Keratinocyte (primary cell): ENCODE results near the gene HNRNPUL2. TPM values are rescaled to one million over a fixed set of nuclear protein-coding genes. Genes with fewer than 3 reads are reported as not detected.

Experiments
- DNase-seq: peaks from one replicate; pipeline ENCODE4 v3.0.0-alpha.2; 2011; ENCODE audit warnings: low read depth, missing footprints, low spot score
- FAIRE-seq: peaks from 2 replicates; lab custom pipeline; 2011; peaks lifted over from hg19 to GRCh38; lab: Jason Lieb, UNC
- H2AFZ ChIP-seq: 2 replicates; pipeline ENCODE4 v1.6.0; 2012; ENCODE audit warnings: low read length, control low read depth, inconsistent platforms; ENCODE audit not compliant: control insufficient read depth
- H3K27ac ChIP-seq: 2 replicates; pipeline ENCODE4 v1.5.1; 2011; ENCODE audit warnings: low read length; ENCODE audit not compliant: control insufficient read depth, insufficient read depth
- H3K27me3 ChIP-seq: 3 replicates; pipeline ENCODE4 v1.6.0; 2011; ENCODE audit warnings: low read length; ENCODE audit not compliant: control insufficient read depth, insufficient read depth; ENCODE audit errors: extremely low read depth
- H3K36me3 ChIP-seq, 2 experiments: 2 replicates in 1 of 2; 3 replicates in 1 of 2; pipeline ENCODE4 v1.5.1; 2011; ENCODE audit warnings: low read length in 2 of 2, mild to moderate bottlenecking in 1 of 2; ENCODE audit not compliant: control insufficient read depth in 2 of 2, insufficient read depth in 2 of 2; ENCODE audit errors: extremely low read depth in 1 of 2
- H3K4me1 ChIP-seq: 3 replicates; pipeline ENCODE4 v1.5.1; 2011; ENCODE audit warnings: low read length; ENCODE audit not compliant: control insufficient read depth, insufficient read depth; ENCODE audit errors: extremely low read depth
- H3K4me2 ChIP-seq: 3 replicates; pipeline ENCODE4 v1.6.0; 2011; ENCODE audit warnings: low read depth, low read length; ENCODE audit not compliant: control insufficient read depth, insufficient read depth; ENCODE audit errors: extremely low read depth
- H3K4me3 ChIP-seq, 3 experiments: fragments of 200-600 bp in 1 of 3; sonication (generic) in 1 of 3; 2 replicates in 2 of 3; 3 replicates in 1 of 3; pipeline ENCODE4 v1.5.1; 2011 to 2016; ENCODE audit warnings: low read length in 3 of 3, mild to moderate bottlenecking in 3 of 3, control low read depth in 2 of 3, inconsistent platforms in 1 of 3, low read depth in 1 of 3, mixed read lengths in 1 of 3, mixed run types in 1 of 3, moderate library complexity in 1 of 3; ENCODE audit not compliant: control insufficient read depth in 2 of 3, insufficient read depth in 2 of 3; ENCODE audit errors: extremely low read depth in 1 of 3
- H3K79me2 ChIP-seq: 2 replicates; pipeline ENCODE4 v1.6.0; 2012; ENCODE audit warnings: low read length; ENCODE audit not compliant: control insufficient read depth, insufficient read depth
- H3K9ac ChIP-seq: 3 replicates; pipeline ENCODE4 v1.6.0; 2011; ENCODE audit warnings: low read length; ENCODE audit not compliant: control insufficient read depth, insufficient read depth; ENCODE audit errors: extremely low read depth
- H3K9me1 ChIP-seq: 3 replicates; pipeline ENCODE4 v1.6.0; 2011; ENCODE audit warnings: low read length; ENCODE audit not compliant: control insufficient read depth, insufficient read depth; ENCODE audit errors: extremely low read depth
- H3K9me3 ChIP-seq: 2 replicates; pipeline ENCODE4 v1.5.1; 2012; ENCODE audit warnings: low read depth, low read length; ENCODE audit not compliant: control insufficient read depth
- H4K20me1 ChIP-seq: 3 replicates; pipeline ENCODE4 v1.6.0; 2011; ENCODE audit warnings: low read length; ENCODE audit not compliant: control insufficient read depth, insufficient read depth; ENCODE audit errors: extremely low read depth
- EZH2 ChIP-seq: IDR thresholded peaks from one replicate; pipeline ENCODE4 v1.6.1; 2012; ENCODE audit warnings: inconsistent platforms, mild to moderate bottlenecking, low read length, moderate library complexity
- dilution Hi-C: fragments of 300-500 bp; cut with MboI; formaldehyde crosslinking; loops from one replicate; pipeline ENCODE4 v1.7.0; 2020; ENCODE audit warnings: low sequenced_read_pairs; ENCODE audit not compliant: extremely low pct_ligation_motif_present
- polyA minus RNA-seq, 3 experiments: library from RNA; depleted of rRNA, polyadenylated mRNA; stranded (reverse); fragments of >200 nt; gene quantifications; 1 replicate in 1 of 3; 2 replicates in 1 of 3; 3 replicates in 1 of 3; pipeline ENCODE4 v1.2.3, GENCODE V29; 2011
- polyA plus RNA-seq, 5 experiments: library from polyadenylated mRNA; depleted of rRNA in 3 of 5; stranded (reverse) in 3 of 5; stranded (forward) in 1 of 5; unstranded in 1 of 5; fragments of >200 nt; gene quantifications; 1 replicate in 1 of 5; 2 replicates in 3 of 5; 3 replicates in 1 of 5; pipeline versions ENCODE4 v1.2.1 to v1.2.3, GENCODE V29; 2011 to 2012; ENCODE audit warnings: missing spikeins in 2 of 5, low read depth in 1 of 5, low replicate concordance in 1 of 5
- TF ChIP-seq, protein P1 (sequence below), 3 experiments: IDR thresholded peaks in 1 of 3; conservative IDR thresholded peaks in 1 of 3; optimal IDR thresholded peaks in 1 of 3; 2 replicates in 2 of 3; 3 replicates in 1 of 3; pipeline versions ENCODE3 to v1.5.1; 2011; ENCODE audit warnings: low read length in 3 of 3, mild to moderate bottlenecking in 3 of 3, moderate library complexity in 2 of 3, control low read depth in 1 of 3, inconsistent platforms in 1 of 3; ENCODE audit not compliant: insufficient read depth in 2 of 3; ENCODE audit errors: extremely low read depth in 1 of 3

Gene HNRNPUL2
- polyA plus RNA-seq (17.2 to 29.0 TPM (median 20.3 TPM) in 3 replicates), polyA minus RNA-seq (10.2 to 19.5 TPM (median 13.6 TPM) in 3 replicates)
- polyA plus RNA-seq (2011; ENCODE audit: low read depth) = 17.3 TPM
- 26.5 and 31.2 TPM in 2 replicates for polyA plus RNA-seq (2011; cell fraction: cytosol; rRNA removed)
- 44.7 and 47.5 TPM in 2 replicates for polyA plus RNA-seq (2011; cell fraction: nucleus; rRNA removed)
- 27.0 and 57.0 TPM in 2 replicates for polyA plus RNA-seq (2012; ENCODE audit: low replicate concordance)
- polyA minus RNA-seq (2011; cell fraction: cytosol; rRNA and poly(A)+ RNA removed) = 13.6 TPM
- polyA minus RNA-seq (2011; cell fraction: nucleus; rRNA and poly(A)+ RNA removed) = 12.9 and 22.8 TPM in 2 replicates

- Histone ChIP-seq H3K4me2 (peak within 1 kb of the TSS; percentile 98), H3K27ac (peak within 1 kb of the TSS; percentile 87), H3K79me2 (peaks cover 74% of the 10 kb centered on the region), H2AFZ (peak within 1 kb of the TSS; percentile 98), H4K20me1 (peaks cover 4% of the 10 kb centered on the region), H3K9ac (peak within 1 kb of the TSS; percentile 94), H3K36me3 (peaks cover 12 to 22% of the 10 kb centered on the region in 2 experiments), H3K9me3 (no peaks in the 10 kb centered on the region), H3K9me1 (no peaks in the 10 kb centered on the region), H3K4me3 (peak within 1 kb of the TSS; percentile 69 to 99 (median 80)), H3K27me3 (no peaks in the 10 kb centered on the region), H3K4me1 (peaks cover 26% of the 10 kb centered on the region)
- DNase-seq = peak; percentile 89
- TF ChIP-seq, protein P1, sequence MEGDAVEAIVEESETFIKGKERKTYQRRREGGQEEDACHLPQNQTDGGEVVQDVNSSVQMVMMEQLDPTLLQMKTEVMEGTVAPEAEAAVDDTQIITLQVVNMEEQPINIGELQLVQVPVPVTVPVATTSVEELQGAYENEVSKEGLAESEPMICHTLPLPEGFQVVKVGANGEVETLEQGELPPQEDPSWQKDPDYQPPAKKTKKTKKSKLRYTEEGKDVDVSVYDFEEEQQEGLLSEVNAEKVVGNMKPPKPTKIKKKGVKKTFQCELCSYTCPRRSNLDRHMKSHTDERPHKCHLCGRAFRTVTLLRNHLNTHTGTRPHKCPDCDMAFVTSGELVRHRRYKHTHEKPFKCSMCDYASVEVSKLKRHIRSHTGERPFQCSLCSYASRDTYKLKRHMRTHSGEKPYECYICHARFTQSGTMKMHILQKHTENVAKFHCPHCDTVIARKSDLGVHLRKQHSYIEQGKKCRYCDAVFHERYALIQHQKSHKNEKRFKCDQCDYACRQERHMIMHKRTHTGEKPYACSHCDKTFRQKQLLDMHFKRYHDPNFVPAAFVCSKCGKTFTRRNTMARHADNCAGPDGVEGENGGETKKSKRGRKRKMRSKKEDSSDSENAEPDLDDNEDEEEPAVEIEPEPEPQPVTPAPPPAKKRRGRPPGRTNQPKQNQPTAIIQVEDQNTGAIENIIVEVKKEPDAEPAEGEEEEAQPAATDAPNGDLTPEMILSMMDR (optimal IDR thresholded peaks at IDR 0.05 in 1 of 3, IDR thresholded peaks at IDR 0.05 in 1 of 3, conservative IDR thresholded peaks at IDR 0.05 in 1 of 3; ENCODE audit: extremely low read depth in 1 of 3, insufficient read depth in 2 of 3, low read length in 3 of 3) = no peak
- no peak for TF ChIP-seq EZH2
- FAIRE-seq = no peak
- dilution Hi-C loops = no loop called here
Observed at GRCh38 chr11:62727165-62727871, at the start of gene HNRNPUL2. TSS of gene HNRNPUL2 (minus strand) at chr11:62727457. CDS start at chr11:62727156, 301 bp downstream.

DNA sequence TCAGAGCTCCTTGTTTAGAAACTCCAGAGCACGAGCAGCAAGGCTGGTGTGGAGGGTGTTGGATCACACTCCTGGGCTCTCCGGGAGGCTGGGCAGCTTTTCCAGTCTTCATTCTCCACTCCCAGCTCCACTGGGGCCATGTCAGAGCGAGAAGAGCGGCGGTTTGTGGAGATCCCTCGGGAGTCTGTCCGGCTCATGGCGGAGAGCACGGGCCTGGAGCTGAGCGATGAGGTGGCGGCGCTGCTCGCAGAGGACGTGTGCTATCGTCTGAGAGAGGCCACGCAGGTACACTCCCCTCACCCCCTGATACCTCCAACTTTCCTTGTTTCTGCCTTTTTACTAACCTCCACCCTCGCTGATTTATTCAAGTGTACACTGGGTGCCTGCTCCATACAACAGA lies 48.4 kb upstream of the HNRNPUL2 start:
- dilution Hi-C loops = no loop called here
- H3K9ac ChIP-seq = no peak overlapping the region

More for the DNA sequence above, 48.4 kb upstream of the HNRNPUL2 start:
- peaks cover 8 to 10% of the 10 kb centered on the region in 2 experiments for H3K36me3 ChIP-seq
- FAIRE-seq (no peak), DNase-seq (no peak)
- no peak overlapping the region for H3K4me3 ChIP-seq
- no peak for TF ChIP-seq EZH2
- TF ChIP-seq, protein P1 (optimal IDR thresholded peaks at IDR 0.05 in 1 of 3, IDR thresholded peaks at IDR 0.05 in 1 of 3, conservative IDR thresholded peaks at IDR 0.05 in 1 of 3; ENCODE audit: extremely low read depth in 1 of 3, insufficient read depth in 2 of 3, low read length in 3 of 3) = no peak
- H4K20me1 ChIP-seq = no peaks in the 10 kb centered on the region
- peaks cover 12% of the 10 kb centered on the region for H3K4me1 ChIP-seq
- H3K27me3 ChIP-seq = no peaks in the 10 kb centered on the region
- H3K9me1 ChIP-seq = no peaks in the 10 kb centered on the region
- no peak overlapping the region for H3K27ac ChIP-seq
- no peak overlapping the region for H3K4me2 ChIP-seq
- peaks cover 15% of the 10 kb centered on the region for H3K79me2 ChIP-seq
- no peak overlapping the region for H2AFZ ChIP-seq
- no peaks in the 10 kb centered on the region for H3K9me3 ChIP-seq
